Measurements from ENCODE around the gene ATP6V0A4.
A peak's percentile ranks its signal among the peaks of the same experiment; 100 is the strongest.
"Not testable (repeated sequence)": the region's sequence is repeated elsewhere in the genome, so short reads cannot be mapped to it uniquely, and the experiment has no call there.

ATP6V0A4 gene

DNA sequence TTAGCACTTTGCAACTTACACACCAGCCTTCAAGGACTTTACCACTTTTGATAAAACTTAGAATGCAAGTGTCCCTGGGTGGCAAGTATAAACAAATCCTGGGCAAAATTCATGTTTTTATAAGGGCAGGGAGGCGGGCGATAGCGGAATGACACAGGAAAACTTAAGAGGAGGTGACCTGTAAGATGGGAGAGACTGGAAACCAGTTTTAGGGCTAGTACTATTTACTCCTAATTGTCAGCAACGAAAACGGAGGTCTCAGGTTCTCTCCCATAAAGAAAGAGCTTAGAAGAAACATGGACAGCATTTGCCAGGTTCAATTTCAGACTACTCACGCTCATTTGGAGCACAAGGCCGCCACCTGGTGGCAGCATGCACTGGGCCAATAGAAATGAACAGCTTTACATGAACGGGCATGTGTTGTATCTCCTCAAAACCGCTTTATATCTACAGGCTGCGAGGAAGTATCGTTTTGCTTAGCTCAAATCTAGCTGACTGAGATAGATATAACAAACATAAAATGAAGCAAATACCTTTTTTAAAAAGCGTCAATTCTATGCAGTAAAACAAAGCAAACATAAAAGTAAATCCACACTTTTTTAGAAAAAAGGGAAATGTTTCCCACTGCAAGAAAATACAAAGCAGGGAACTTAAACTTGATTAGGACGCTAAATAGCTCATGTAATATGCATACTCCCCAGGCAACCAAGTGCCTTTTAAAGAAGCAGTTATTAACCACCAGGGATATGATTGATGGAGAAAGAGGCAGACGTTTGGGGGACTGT, 59.3 kb downstream of the ATP6V0A4 start:
- no peak overlapping the region for H3K4me2 ChIP-seq (ENCODE audit: low read depth, low read length)
- H3F3A ChIP-seq (ENCODE audit: insufficient read depth, low read length): no peaks in the 10 kb centered on the region
- H3K27me3 ChIP-seq (replicated peaks; ENCODE audit: insufficient read depth, low read length): no peaks in the 10 kb centered on the region
- H3K4me3 ChIP-seq (ENCODE audit: low read length): no peak overlapping the region
- no peak overlapping the region for H2AFZ ChIP-seq (ENCODE audit: low read length)
- H3K4me1 ChIP-seq (ENCODE audit: low read length): no peaks in the 10 kb centered on the region
- no peaks in the 10 kb centered on the region for H3K9me3 ChIP-seq (replicated peaks; ENCODE audit: insufficient read depth, low read length)
- TF ChIP-seq EZH2 (optimal IDR thresholded peaks at IDR 0.05; ENCODE audit: low read depth, low read length): no peak
- TF ChIP-seq, protein P1, sequence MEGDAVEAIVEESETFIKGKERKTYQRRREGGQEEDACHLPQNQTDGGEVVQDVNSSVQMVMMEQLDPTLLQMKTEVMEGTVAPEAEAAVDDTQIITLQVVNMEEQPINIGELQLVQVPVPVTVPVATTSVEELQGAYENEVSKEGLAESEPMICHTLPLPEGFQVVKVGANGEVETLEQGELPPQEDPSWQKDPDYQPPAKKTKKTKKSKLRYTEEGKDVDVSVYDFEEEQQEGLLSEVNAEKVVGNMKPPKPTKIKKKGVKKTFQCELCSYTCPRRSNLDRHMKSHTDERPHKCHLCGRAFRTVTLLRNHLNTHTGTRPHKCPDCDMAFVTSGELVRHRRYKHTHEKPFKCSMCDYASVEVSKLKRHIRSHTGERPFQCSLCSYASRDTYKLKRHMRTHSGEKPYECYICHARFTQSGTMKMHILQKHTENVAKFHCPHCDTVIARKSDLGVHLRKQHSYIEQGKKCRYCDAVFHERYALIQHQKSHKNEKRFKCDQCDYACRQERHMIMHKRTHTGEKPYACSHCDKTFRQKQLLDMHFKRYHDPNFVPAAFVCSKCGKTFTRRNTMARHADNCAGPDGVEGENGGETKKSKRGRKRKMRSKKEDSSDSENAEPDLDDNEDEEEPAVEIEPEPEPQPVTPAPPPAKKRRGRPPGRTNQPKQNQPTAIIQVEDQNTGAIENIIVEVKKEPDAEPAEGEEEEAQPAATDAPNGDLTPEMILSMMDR (IDR thresholded peaks at IDR 0.05; ENCODE audit: low read length): peak; percentile 99
- H3K36me3 ChIP-seq (replicated peaks; ENCODE audit: insufficient read depth, low read length): no peaks in the 10 kb centered on the region
- no peak overlapping the region for H3K27ac ChIP-seq (ENCODE audit: low read length)
- DNase-seq: peak; percentile 91
- no peaks in the 10 kb centered on the region for H3K79me2 ChIP-seq (ENCODE audit: low read length)
- H4K20me1 ChIP-seq (ENCODE audit: insufficient read depth, low read length): no peaks in the 10 kb centered on the region
- H3K9ac ChIP-seq (ENCODE audit: low read length): no peak overlapping the region
- no peaks in the 10 kb centered on the region for H3K9me2 ChIP-seq (replicated peaks; ENCODE audit: insufficient read depth, low read length)

DNA sequence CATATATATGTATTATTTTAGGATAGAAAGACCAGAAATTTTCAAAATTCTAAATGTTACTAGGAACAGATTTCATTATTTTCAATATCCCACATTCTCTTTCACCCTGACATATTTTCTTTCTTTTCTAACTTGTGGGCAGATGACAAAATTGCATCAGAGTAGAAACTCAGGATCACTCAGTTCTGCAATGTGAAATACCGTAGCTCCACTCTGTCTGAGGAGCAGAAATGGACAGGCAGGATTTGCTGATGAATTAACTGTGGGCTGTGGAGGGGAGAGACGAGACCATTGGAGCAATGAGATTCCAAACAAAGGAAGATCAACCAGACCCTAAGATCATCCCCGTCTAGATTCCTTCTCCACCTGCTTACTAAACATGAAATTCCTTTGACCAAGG, 59.9 kb downstream of the ATP6V0A4 start:
- Histone ChIP-seq H3K4me2 (ENCODE audit: low read depth, low read length) (no peak overlapping the region), H3K79me2 (ENCODE audit: low read length) (no peaks in the 10 kb centered on the region), H3K9me2 (replicated peaks; ENCODE audit: insufficient read depth, low read length) (no peaks in the 10 kb centered on the region), H4K20me1 (ENCODE audit: insufficient read depth, low read length) (no peaks in the 10 kb centered on the region), H3K4me3 (ENCODE audit: low read length) (no peak overlapping the region), H3K27me3 (replicated peaks; ENCODE audit: insufficient read depth, low read length) (no peaks in the 10 kb centered on the region), H3K9me3 (replicated peaks; ENCODE audit: insufficient read depth, low read length) (no peaks in the 10 kb centered on the region), H3K27ac (ENCODE audit: low read length) (no peak overlapping the region), H3F3A (ENCODE audit: insufficient read depth, low read length) (no peaks in the 10 kb centered on the region), H2AFZ (ENCODE audit: low read length) (no peak overlapping the region), H3K9ac (ENCODE audit: low read length) (no peak overlapping the region), H3K36me3 (replicated peaks; ENCODE audit: insufficient read depth, low read length) (no peaks in the 10 kb centered on the region), H3K4me1 (ENCODE audit: low read length) (no peaks in the 10 kb centered on the region)
- TF ChIP-seq EZH2 (optimal IDR thresholded peaks at IDR 0.05; ENCODE audit: low read depth, low read length) (no peak), EZH2phosphoT487 (IDR thresholded peaks at IDR 0.05; ENCODE audit: low read length) (no peak)
- TF ChIP-seq, protein P1 (IDR thresholded peaks at IDR 0.05; ENCODE audit: low read length): no peak
- DNase-seq: no peak

DNA sequence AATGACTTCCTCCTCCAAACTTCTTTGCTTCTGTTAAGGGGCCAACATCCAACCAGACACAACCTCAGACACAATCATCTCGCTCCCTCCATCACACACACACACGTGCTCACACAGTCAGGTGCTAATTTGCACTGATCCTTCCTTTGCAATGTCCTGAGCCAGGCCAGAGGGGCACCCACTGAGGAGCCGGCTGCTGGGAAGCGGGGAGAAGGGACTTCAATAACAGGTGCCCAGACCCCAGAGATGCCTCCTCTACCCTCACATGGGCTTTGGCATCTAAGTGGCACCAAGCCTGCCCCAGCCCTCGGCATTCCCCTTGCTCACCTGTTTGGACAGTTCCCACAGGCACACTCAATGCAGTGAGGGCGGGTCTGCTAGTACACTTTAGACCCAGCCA, 62.6 kb downstream of the ATP6V0A4 start:
- Histone ChIP-seq H4K20me1 (ENCODE audit: insufficient read depth, low read length) (no peaks in the 10 kb centered on the region), H2AFZ (ENCODE audit: low read length) (no peak overlapping the region), H3K4me2 (ENCODE audit: low read depth, low read length) (no peak overlapping the region), H3K36me3 (replicated peaks; ENCODE audit: insufficient read depth, low read length) (no peaks in the 10 kb centered on the region), H3K9me3 (replicated peaks; ENCODE audit: insufficient read depth, low read length) (no peaks in the 10 kb centered on the region), H3F3A (ENCODE audit: insufficient read depth, low read length) (no peaks in the 10 kb centered on the region), H3K79me2 (ENCODE audit: low read length) (no peaks in the 10 kb centered on the region), H3K9ac (ENCODE audit: low read length) (no peak overlapping the region), H3K27ac (ENCODE audit: low read length) (no peak overlapping the region), H3K4me1 (ENCODE audit: low read length) (no peaks in the 10 kb centered on the region), H3K9me2 (replicated peaks; ENCODE audit: insufficient read depth, low read length) (no peaks in the 10 kb centered on the region), H3K27me3 (replicated peaks; ENCODE audit: insufficient read depth, low read length) (no peaks in the 10 kb centered on the region), H3K4me3 (ENCODE audit: low read length) (no peak overlapping the region)
- DNase-seq: no peak
- no peak for TF ChIP-seq EZH2phosphoT487 (IDR thresholded peaks at IDR 0.05; ENCODE audit: low read length)
- TF ChIP-seq, protein P1 (IDR thresholded peaks at IDR 0.05; ENCODE audit: low read length): no peak
- TF ChIP-seq EZH2 (optimal IDR thresholded peaks at IDR 0.05; ENCODE audit: low read depth, low read length): no peak

DNA sequence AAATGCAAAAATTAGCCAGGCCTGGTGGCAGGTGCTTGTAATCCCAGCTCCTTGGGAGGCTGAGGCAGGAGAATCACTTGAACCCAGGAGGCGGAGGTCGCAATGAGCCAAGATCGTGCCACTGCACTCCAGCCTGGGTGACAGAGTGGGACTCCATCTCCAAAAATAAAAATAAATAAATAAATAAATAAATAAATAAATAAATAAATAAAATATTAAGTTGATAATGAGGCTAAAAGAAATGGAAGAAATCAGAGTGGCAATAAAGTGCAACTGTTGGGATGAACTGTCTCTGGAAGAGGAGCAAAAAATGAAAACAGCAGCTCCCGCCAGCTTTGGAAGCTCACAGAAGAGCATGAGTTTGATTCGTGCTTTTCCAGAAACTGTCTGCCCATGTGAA, 66.3 kb downstream of the ATP6V0A4 start:
- H3K9me3 ChIP-seq (replicated peaks; ENCODE audit: insufficient read depth, low read length); H3K27ac ChIP-seq (ENCODE audit: low read length); H3K27me3 ChIP-seq (replicated peaks; ENCODE audit: insufficient read depth, low read length); H3K4me1 ChIP-seq (ENCODE audit: low read length); H3K4me3 ChIP-seq (ENCODE audit: low read length); H3F3A ChIP-seq (ENCODE audit: insufficient read depth, low read length); H3K36me3 ChIP-seq (replicated peaks; ENCODE audit: insufficient read depth, low read length); H2AFZ ChIP-seq (ENCODE audit: low read length); H3K9ac ChIP-seq (ENCODE audit: low read length); H3K9me2 ChIP-seq (replicated peaks; ENCODE audit: insufficient read depth, low read length); H4K20me1 ChIP-seq (ENCODE audit: insufficient read depth, low read length); H3K79me2 ChIP-seq (ENCODE audit: low read length); H3K4me2 ChIP-seq (ENCODE audit: low read depth, low read length); DNase-seq: not testable (repeated sequence)
